Skeletal muscle cell (primary cell): ENCODE measurements around the gene STAMBPL1.
"Not testable (repeated sequence)": the region's sequence is repeated elsewhere in the genome, so short reads cannot be mapped to it uniquely, and the experiment has no call there.

ENCODE experiments used
- DNase-seq: peaks from one replicate; pipeline ENCODE4 v3.0.0-alpha.2; 2010; ENCODE audit warnings: low read depth
- H3K4me3 ChIP-seq: 2 replicates; pipeline ENCODE4 v1.5.1; 2011; ENCODE audit warnings: low read depth, mild to moderate bottlenecking, control low read depth, low read length, moderate library complexity

The STAMBPL1 gene

GRCh38 chr10:88853155-88853881 lies 26.7 kb upstream of the STAMBPL1 start:
- DNase-seq: no peak
- no peak overlapping the region for H3K4me3 ChIP-seq

GRCh38 chr10:88854684-88855083 lies 25.4 kb upstream of the STAMBPL1 start:
- no peak for DNase-seq
- H3K4me3 ChIP-seq: no peak overlapping the region

- H3K4me3 ChIP-seq: no peak overlapping the region
- DNase-seq: no peak
Observed at GRCh38 chr10:88857831-88858230, 22.2 kb upstream of the STAMBPL1 start.

GRCh38 chr10:88858491-88858890 lies 21.6 kb upstream of the STAMBPL1 start:
- DNase-seq: no peak
- no peak overlapping the region for H3K4me3 ChIP-seq

- no peak overlapping the region for H3K4me3 ChIP-seq
- no peak for DNase-seq
Observed at GRCh38 chr10:88861036-88861435, 19.0 kb upstream of the STAMBPL1 start.

GRCh38 chr10:88865281-88865876 lies 14.7 kb upstream of the STAMBPL1 start:
- DNase-seq: no peak
- no peak overlapping the region for H3K4me3 ChIP-seq

GRCh38 chr10:88866454-88866853 lies 13.6 kb upstream of the STAMBPL1 start:
- DNase-seq: no peak
- H3K4me3 ChIP-seq: no peak overlapping the region

GRCh38 chr10:88870089-88870488 lies 10.0 kb upstream of the STAMBPL1 start:
- no peak for DNase-seq

GRCh38 chr10:88873757-88874156 lies 6.3 kb upstream of the STAMBPL1 start:
- DNase-seq: no peak
- no peak overlapping the region for H3K4me3 ChIP-seq

More at GRCh38 chr10:88870089-88870488, 10.0 kb upstream of the STAMBPL1 start:
- no peak overlapping the region for H3K4me3 ChIP-seq

- DNase-seq: no peak
- H3K4me3 ChIP-seq: no peak overlapping the region
Observed at GRCh38 chr10:88874281-88874680, 5.8 kb upstream of the STAMBPL1 start.

GRCh38 chr10:88875081-88875480 lies 5.0 kb upstream of the STAMBPL1 start:
- DNase-seq: no peak
- no peak overlapping the region for H3K4me3 ChIP-seq

GRCh38 chr10:88877298-88877697 lies 2.7 kb upstream of the STAMBPL1 start:
- H3K4me3 ChIP-seq: no peak overlapping the region
- no peak for DNase-seq

- DNase-seq: peak; percentile 31
- H3K4me3 ChIP-seq: peak overlapping the region; percentile 80
Observed at GRCh38 chr10:88880282-88881076, 434 bp downstream of the STAMBPL1 start.

GRCh38 chr10:88881320-88881719 lies 1.3 kb downstream of the STAMBPL1 start:
- no peak for DNase-seq
- peak overlapping the region; percentile 80 for H3K4me3 ChIP-seq

- no peak overlapping the region for H3K4me3 ChIP-seq
- DNase-seq: no peak
Observed at GRCh38 chr10:88881922-88882645, 2.0 kb downstream of the STAMBPL1 start.

- DNase-seq, H3K4me3 ChIP-seq: not testable (repeated sequence)
Observed at GRCh38 chr10:88882646-88883447, 2.8 kb downstream of the STAMBPL1 start.

- no peak overlapping the region for H3K4me3 ChIP-seq
- no peak for DNase-seq
Observed at GRCh38 chr10:88883448-88883809, 3.4 kb downstream of the STAMBPL1 start.

GRCh38 chr10:88886557-88886956 lies 6.5 kb downstream of the STAMBPL1 start:
- no peak for DNase-seq
- H3K4me3 ChIP-seq: no peak overlapping the region

GRCh38 chr10:88888810-88889445 lies 8.9 kb downstream of the STAMBPL1 start:
- H3K4me3 ChIP-seq: no peak overlapping the region
- no peak for DNase-seq
